DMS153 treated with DMSO at 0.1 percent for 48 hours (cell line): ENCODE results near the gene VILL.
"Not testable (repeated sequence)": the region's sequence is repeated elsewhere in the genome, so short reads cannot be mapped to it uniquely, and the experiment has no call there.

Experiments
- DNase-seq: peaks from one replicate; lab custom pipeline; 2025; ENCODE audit not compliant: unreplicated experiment; lab: John Stamatoyannopoulos, UW

VILL gene

DNA sequence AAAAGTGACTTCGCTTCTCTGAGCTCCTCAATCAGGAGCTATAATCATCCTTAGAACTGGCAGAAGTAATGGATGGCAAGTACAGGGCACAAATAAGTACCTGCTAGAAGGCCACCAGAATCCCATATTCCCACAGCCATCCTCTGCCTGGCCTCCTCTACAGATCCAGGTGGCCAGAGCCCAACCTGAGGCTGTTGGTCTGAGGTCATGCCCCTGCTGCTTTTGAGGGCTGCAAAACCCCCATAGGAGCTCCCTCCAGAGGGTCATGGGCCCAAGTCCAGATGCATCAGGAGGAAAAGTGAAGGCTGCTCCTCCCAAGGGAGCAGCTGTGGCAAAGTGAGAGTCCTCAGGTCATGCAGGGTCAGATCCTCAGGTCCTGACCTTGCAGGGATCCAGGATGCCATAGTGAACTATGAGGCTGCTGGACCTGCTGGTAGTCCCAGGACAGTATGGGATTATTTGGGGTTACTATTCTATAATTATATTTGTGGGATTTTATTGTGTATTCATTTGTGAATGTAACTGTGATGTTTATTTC is 41.8 kb downstream of the VILL start:
- no peak for DNase-seq

DNA sequence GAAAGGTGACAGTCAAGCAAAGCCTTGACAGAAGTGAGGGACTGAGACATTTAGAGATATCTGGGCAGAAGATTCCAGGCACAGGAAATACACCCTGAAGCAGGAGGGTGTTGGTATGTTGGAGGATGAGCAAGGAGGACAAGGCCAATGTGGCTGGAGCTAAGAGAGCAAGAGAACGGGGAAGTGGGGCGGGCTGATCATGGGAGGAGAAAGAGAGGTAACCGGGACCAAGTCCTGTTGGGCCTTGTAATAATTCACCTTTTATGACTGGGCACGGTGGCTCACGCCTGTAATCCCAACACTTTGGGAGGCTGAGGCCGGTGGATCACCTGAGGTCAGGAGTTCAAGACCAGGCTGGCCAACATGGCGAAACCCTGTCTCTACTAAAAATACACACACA is 43.0 kb downstream of the VILL start:
- not testable (repeated sequence) for DNase-seq

DNA sequence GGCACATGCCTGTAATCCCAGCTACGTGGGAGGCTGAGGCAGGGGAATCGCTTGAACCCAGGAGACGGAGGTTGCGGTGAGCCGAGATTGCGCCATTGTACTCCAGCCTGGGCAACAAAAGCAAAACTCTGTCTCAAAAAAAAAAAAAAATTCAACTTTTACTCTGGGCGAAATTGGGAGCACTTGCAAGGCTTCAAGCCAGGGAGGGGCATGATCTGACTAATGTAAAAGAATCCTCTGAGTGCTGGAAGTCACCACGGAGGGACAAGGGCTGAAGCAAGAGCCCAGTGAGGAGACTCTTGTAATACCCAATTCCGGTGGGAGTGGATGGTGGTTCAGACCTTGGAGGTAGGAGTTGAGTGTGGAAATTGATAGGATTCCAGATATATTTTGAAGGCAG is 43.7 kb downstream of the VILL start:
- not testable (repeated sequence) for DNase-seq

- DNase-seq, result no peak
Measured at GRCh38 chr3:38036286-38036685, 45.7 kb downstream of the VILL start.

GRCh38 chr3:38036906-38037305 is 46.3 kb downstream of the VILL start:
- DNase-seq, result no peak

GRCh38 chr3:38038447-38038911 is 47.9 kb downstream of the VILL start:
- no peak for DNase-seq

- DNase-seq, result peak; percentile 1
Measured at GRCh38 chr3:38039101-38039898, 48.7 kb downstream of the VILL start, which contains the start of gene DLEC1. Gene DLEC1 (plus strand): TSS chr3:38039208. CDS start chr3:38039226, 18 bp downstream.

- peak; percentile 1 for DNase-seq
Measured at GRCh38 chr3:38039899-38040261, 49.3 kb downstream of the VILL start.

DNA sequence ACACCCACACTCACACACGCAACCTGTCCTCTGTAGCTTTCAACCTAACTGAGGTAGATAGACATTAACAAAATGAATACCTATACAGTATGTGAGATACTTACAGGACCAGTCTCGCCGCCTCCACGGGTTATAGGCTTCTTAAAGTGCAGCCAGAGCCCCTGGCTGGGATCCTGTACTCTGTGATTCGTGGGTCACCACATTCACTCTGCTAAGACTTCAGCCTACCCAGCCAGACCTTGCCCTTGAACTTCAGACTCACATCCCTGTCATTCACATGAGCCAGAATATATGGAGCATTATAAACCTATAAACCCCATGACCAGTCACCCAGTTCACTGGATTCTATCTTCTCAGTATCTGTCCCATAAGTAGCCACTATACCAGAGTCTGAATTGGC is 49.8 kb downstream of the VILL start:
- no peak for DNase-seq

DNA sequence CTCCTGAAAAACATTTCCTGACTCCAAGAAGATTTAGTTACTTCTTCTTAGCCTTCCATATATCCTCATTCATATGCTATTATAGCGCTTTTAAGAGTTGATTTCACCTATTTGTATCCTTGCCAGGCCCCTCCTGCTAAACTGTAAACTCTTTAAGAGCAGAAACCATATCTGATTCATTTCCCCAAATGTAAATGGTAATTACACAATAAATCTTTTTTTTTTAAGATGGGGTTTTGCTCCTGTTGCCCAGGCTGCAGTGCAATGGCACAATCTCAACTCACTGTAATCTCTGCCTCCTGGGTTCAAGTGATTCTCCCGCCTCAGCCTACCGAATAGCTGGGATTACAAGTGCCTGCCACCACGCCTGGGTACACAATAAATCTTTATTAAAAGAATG is 52.9 kb downstream of the VILL start:
- no peak for DNase-seq

- DNase-seq, result no peak
Measured at GRCh38 chr3:38046027-38046426, 55.4 kb downstream of the VILL start.

DNA sequence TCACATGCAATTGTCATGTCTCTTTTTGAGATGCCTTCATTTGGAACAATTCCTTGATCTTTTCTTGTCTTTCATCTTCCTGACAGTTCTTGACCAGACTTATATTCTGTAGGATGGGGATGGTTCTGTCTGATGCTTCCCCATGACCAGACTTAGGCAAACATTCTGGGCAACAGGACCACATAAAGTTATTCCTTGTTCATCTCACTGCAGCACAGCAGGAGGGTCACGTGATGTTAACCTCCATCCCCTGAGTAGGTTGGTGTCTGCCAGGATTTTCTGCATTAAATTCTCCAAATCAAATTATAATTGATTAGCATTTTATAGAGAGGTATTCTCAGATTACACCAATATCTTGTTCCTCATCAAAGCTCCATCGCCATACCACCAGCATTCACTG is 56.2 kb downstream of the VILL start:
- no peak for DNase-seq

DNA sequence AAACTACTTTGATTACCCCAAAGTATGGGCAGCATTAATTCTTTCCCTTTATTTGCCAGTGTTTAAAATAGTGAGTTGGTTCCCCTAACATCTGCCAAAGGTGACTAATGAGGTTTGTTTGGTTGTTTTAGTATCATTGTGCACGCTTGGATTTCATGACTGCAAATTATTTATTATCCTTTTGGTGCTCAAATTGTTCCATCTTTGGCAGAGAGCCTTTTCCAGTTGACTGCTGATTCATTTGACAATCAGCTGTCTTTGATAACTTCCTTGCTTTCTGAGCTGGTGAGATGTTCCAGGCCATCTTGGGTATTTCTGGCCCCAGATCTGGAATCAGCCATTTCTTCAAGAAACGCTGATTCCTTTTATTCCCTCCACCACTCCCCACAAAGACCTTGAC is 57.3 kb downstream of the VILL start:
- DNase-seq, result no peak

DNA sequence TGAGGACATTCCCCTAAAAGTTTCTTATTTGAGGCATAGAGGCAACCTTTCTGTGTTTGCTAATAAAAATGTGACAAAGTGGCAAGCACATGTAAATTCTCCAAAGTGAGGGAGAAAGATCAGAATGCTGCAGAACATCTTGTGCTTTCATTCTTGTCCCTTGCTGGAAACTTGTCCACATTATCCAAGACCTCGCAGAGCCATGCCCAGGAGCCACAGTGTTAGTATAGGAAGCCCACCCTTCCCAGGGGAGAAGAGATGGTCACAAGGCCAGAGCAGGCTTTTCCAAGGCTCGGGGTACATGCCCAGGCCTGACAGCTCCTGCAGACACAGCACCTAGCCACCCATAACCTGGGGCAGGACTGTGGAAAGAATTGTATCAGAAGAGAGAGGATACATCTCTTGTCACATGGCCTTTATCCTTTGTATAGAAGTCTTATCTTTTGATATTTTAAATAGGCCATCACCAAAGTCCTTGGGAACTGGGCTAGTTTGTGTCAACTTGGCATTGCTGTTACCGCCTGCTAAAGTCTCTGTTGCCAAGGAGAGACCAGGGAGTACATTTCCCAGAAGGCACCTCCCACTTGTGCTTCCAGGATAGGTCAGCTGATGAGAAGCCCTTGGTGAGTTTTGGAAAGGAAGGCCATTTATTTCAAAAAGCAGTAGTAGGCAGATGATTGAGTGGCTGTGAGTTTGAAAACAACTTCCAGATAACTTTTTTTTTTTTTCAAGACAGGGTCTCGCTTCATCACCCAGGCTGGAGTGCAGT is 59.0 kb downstream of the VILL start:
- no peak for DNase-seq

- no peak for DNase-seq
Measured at GRCh38 chr3:38051131-38051530, 60.5 kb downstream of the VILL start.

- not testable (repeated sequence) for DNase-seq
Measured at GRCh38 chr3:38053286-38053685, 62.7 kb downstream of the VILL start.

DNA sequence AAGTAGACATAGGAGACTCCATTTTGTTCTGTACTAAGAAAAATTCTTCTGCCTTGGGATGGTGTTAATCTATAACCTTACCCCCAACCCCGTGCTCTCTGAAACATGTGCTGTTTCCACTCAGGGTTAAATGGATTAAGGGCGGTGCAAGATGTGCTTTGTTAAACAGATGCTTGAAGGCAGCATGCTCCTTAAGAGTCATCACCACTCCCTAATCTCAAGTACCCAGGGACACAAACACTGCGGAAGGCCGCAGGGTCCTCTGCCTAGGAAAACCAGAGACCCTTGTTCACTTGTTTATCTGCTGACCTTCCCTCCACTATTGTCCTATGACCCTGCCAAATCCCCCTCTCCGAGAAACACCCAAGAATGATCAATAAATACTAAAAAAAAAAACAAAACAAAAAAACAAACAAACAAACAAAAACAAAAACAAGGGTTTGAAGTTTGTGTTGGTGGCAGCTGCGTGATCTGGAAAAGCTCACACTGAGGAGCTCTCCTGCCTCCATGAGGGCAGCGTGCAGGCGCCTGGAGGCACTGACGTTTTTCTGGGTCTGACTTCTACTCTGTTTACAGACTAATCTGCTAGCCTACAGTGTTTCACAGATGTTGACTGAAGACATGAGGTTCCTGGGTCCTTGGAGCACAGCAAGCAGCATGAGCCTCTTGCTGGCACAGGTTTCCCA is 63.4 kb downstream of the VILL start:
- DNase-seq, result not testable (repeated sequence)

- no peak for DNase-seq
Measured at GRCh38 chr3:38054499-38055001, 64.0 kb downstream of the VILL start.
